HG02981 (cell line): ENCODE measurements around the gene SELENOW.
"Not testable (repeated sequence)": the region's sequence is repeated elsewhere in the genome, so short reads cannot be mapped to it uniquely, and the experiment has no call there.

Source experiments
- ATAC-seq: cut with Tn5 transposase; IDR thresholded peaks from one replicate; pipeline ENCODE4 v1.9.1; 2021; ENCODE audit warnings: mild to moderate bottlenecking, moderate library complexity; ENCODE audit not compliant: unreplicated experiment

SELENOW gene

DNA sequence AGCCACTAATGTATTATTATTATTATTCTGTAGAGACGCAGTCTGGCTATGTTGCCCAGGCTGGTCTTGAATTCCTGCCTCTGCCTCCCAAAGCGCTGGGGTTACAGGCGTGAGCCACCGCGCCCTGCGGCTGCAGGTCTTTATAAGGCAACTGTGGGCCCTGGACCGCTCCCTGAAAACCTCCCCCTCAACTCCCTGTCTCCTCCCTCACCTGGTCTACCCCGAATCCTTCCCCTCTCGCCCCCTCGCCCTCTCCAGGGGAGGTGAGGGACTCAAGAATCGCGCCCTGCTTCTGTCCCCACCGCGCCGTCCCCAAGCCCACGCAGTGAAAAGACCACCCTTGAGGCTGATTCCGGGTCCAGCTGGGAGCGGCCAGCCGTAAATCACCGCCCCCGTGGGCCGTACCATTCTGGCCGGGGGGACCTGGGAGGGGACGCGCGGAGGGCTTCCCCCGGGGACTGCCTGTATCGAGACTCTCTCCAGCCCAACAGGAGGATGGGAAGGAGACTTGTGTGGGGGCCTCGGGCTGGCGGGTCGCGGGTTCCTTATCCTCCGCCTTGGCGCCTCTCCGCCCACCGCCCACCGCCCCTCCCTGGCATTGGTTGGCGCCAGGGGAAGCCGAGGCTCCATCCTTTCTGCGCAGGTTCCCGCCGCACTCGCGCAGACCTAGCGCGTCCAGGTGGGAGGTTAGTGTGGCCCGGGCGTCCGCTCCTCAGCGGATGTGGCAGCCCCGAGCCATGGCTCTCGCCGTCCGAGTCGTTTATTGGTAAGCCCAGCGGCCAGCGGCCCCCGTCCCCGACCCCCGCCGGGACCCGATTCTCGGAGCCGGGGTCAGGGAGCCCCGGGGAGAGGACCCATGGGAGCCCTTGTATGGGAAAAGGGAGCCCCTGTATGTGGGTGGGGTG lies at the start of gene SELENOW:
SELENOW (plus strand) TSS at position 655 of the 905 bp plus-strand sequence; CDS start at position 738, 83 bp downstream.
- peak; percentile 72 for ATAC-seq

DNA sequence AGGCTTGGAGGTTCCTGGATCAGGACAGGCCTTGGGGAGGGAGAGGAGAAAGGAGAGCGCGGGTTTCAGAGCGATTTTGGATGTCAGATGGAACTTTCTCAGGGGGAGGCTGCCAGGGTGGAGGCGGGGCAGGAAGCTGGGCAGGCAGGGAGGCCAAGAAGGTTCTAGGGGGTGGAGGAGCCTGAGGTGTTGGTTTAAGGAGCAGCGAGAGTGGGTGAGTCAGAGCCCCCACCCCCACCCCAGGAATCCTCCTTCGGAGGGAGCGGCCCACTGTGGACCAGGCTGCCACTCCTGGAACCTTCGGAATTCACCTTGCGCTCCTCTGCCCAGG lies 49.1 kb upstream of the SELENOW start:
- no peak for ATAC-seq

DNA sequence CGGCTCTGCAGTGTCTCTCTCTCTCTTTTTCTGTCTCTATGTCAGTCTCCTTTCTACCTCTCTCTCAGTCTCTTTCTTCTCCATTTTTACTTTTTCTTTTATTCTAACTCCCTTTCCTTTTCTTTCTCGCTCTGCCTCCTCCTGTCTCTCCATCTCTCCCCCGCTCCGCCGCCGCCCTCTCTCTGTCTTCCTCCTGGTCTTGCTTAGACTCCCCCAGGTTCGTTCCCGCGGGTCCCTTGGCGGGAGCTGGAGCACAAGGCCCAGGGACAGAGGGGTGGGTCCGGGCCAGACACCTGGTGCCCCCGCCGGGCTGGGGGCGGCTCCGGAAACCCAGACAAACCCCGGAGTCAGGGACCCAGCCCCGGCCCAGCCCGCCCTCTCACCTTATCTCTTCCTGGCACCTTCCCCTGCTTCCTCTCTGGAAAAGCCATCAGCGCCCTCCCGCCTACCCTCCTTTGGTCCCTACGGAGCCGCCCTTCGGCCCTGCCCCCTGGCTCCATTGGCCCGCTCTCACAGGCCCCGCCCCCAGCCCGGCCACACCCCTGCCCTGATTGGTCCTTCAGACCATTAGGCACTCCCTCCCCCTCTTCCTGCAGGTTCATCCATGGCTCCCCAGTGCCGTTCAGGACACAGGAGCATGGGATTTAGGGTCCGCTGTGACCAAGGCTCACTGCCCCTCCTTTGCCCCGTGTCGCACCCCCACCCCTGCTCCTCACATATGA lies 48.5 kb upstream of the SELENOW start:
- ATAC-seq: no peak

DNA sequence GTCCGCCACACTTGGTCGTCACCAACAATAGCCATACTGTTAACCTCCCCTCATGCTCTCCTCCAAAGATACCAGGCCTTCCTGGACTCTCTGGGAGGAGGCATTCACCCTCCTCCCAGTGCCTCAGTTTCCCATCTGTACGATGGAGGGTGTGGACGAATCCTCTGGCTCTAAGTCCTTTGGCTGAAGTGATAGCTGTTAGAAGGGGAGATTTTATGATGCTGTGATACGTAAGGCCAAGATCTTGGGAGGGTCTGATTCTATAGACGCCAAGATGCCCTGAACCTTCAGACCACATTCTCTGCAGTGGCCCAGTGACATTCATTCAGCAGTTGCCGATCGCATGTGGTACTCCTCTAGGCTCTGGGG lies 48.0 kb upstream of the SELENOW start:
- no peak for ATAC-seq

DNA sequence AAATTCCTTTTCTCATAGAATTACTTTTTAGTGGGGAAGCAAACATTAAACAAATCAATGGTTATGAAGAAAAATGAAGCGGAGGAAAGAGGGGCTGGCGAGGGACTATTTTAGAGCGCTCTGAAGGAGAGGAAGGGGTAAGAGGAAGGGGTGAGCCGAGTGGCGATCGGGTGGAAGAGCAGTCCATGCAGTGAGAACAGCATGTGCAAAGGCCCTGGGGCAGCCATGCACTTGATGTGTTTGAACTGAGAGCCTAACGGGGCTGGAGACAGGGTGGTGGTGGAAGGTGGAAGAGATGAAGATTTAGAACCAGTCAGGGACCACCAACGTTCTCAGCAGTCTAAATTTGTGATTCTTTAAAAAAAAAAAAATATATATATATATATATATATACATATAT lies 47.6 kb upstream of the SELENOW start:
- ATAC-seq: no peak

DNA sequence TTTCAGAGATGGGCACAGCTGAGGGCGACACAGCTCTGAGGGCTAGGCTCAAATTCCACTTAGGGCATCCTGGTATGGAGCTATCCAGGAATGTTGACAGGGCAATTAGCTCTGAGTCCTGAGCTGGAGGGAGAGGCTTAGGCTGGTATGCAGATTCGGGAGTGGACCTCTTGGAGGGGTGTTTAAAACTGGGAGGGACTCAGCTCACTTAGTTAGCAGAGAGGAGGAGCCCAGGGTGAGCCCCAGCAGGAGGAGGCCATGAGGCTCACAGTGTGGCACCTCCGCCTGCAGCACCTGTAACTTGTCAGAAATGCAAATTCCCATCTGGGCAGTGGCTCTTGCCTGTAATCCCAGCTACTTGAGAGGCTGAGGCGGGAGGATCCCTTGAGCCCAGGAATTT lies 43.4 kb upstream of the SELENOW start:
- ATAC-seq: no peak

DNA sequence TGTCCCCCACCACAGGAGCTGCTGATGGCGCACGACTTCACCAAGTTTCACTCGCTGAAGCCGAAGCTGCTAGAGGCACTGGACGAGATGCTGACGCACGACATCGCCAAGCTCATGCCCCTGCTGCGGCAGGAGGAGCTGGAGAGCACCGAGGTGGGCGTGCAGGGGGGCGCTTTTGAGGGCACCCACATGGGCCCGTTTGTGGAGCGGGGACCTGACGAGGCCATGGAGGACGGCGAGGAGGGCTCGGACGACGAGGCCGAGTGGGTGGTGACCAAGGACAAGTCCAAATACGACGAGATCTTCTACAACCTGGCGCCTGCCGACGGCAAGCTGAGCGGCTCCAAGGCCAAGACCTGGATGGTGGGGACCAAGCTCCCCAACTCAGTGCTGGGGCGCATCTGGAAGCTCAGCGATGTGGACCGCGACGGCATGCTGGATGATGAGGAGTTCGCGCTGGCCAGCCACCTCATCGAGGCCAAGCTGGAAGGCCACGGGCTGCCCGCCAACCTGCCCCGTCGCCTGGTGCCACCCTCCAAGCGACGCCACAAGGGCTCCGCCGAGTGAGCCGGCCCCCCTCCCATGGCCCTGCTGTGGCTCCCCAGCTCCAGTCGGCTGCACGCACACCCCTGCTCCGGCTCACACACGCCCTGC lies 37.5 kb upstream of the SELENOW start:
- ATAC-seq: no peak

DNA sequence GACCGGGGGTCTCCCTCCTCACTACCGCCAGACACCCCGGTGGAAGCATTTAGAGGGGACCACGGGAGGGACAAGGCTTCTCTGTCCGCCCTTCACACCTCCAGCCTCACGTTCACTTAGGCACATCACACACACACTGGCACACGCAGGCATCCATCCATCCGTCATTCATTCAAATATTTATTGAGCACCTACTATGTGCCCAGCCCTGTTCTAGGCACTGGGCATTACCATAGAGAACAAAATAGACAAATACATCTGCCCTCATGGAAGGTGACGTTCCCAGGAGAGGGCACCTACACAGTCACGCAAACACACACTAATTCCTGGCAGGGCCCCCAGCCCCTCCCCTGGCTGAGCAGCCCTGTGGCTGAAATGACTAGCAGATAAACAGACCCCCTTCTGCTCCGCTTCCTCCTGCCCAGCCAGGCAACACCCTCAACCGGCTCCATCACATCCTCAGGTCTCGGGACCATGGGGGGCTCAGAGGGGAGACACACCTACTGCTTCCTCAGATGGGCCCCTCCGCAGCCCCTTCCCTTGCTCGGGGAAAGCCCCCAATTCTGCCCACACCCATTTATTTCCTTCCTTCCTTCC lies 36.9 kb upstream of the SELENOW start:
- no peak for ATAC-seq

DNA sequence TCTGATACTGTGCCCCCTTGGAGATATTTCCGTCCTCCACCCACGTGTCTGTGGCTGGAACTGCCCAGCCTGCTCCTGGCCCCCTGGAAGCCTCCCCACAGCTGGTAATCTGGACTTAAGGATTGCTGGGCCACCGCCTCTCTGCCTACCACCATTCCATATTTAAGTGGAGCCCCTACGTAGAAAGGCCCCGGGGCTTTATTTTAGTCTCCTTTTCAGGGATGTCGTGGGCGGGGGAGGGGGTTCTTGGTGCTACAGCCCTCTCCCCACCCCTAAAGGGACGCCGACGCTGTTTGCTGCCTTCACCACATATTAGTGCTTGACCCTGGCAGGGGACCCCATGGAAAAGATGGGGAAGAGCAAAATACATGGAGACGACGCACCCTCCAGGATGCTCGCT lies 35.9 kb upstream of the SELENOW start:
- no peak for ATAC-seq

DNA sequence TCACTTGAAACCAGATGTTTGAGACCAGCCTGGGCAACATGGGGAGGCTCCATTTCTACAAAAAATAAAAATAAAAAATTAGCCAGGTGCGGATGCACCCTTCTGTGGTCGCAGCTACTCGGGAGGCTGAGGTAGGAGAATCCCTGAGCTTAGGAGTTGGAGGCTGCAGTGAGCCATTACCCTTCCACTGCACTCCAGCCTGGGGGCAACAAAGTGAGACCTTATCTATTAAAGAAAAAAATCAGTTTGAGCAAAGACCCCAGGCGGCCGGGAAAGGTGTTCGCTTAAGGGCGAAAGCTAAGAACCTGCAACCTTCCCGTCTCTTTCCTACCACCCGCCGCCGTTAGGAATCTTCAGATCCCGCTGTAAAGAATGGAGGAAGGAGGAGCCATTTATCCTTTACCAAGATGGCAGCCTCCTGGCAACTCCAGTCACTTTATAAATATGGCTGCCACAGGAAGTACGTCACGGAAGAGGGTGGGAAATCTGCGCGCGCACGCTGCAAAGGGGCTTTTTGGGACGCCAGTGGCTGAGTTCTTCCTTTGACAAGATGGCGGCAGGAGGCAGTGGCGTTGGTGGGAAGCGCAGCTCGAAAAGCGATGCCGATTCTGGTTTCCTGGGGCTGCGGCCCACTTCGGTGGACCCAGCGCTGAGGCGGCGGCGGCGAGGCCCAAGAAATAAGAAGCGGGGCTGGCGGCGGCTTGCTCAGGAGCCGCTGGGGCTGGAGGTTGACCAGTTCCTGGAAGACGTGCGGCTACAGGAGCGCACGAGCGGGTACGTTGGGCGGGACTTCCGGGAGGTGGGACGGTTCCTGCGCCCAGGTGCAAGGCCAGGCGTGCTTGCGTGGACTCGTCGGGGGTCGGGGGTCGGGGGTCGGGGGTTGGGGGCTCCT lies 33.2 kb upstream of the SELENOW start, which contains the start of gene NOP53:
NOP53 (plus strand) TSS at position 537 of the 892 bp plus-strand sequence; CDS start at position 551, 14 bp downstream.
- ATAC-seq: peak; percentile 66

DNA sequence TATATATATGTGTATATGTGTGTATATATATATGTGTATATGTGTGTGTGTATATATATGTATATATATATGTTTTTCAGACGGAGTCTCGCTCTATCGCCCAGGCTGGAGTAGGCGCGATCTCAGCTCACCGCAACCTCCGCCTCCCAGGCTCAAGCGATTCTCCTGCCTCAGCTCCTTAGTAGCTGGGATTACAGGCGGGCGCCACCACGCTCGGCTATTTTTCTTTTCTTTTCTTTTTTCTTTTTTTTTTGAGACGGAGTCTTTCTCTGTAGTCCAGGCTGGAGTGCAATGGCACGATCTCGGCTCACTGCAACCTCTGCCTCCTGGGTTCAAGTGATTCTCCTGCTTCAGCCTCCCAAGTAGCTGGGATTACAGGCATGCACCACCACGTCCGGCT lies 32.4 kb upstream of the SELENOW start:
- not testable (repeated sequence) for ATAC-seq

DNA sequence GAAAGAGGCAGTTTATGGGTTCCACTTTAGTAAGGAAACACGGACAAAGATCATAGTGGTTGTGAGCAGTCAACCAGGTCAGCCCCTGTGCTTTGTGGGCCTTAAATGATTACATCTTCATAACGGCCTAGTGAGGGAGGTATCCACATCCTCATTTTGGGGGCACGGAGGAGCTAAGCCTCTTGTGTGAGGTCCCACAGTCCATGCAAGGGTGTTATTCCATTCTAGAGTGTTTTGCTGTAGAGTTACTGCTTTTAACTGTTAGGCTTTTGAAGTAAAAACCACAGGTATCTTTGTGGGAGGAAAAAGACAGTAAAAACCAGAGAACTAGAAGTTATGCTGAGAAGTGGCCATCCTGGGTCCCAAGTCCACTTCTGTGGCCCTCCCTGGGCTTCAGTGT lies 29.2 kb upstream of the SELENOW start:
- no peak for ATAC-seq

DNA sequence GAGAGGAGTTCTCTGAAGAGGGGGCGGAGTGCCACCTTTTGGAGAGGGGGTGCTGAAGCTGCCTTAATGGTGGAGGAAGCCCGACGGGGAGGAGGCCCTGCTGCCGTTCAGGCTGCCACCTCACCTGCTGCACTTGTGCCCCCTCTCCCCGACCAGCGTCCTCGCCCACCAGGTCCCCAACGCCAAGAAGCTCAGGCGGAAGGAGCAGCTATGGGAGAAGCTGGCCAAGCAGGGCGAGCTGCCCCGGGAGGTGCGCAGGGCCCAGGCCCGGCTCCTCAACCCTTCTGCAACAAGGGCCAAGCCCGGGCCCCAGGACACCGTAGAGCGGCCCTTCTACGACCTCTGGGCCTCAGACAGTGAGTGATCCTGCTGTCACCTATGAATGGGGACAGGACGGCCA lies 27.8 kb upstream of the SELENOW start:
- no peak for ATAC-seq

DNA sequence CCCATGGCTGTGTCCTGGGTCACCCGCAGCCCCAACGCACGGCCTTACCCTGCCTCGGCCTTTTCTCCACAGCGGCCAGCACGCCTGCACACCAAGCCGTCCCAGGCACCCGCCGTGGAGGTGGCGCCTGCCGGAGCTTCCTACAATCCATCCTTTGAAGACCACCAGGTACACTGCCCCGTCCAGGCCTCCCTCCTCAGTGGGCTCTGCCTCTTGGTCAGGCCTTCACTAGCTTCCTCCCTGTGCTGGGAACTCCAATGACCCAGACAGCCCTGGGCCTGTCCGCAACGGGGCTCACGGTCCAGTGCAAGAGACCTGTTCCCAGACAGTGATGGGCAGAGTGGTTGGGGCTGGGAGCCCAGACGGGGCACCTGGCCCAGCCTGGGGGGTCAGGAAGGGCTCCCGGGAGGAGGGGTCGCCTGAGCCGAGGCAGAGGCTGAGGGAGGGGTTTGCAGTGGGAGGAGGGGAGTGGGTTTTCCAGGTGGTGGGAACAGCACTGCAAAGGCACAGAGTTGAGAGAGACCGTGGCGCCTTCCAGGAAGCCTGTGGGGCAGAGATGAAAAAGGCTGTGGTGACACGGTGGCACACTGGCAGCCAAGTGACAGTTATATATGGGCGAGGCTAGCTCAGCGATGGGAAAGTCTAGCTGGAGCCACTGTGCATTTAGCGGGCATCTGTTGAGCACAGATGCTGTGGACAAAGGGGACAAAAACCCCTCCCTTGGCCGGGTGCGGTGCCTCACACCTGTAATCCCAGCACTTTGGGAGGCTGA lies 25.9 kb upstream of the SELENOW start:
- no peak for ATAC-seq

DNA sequence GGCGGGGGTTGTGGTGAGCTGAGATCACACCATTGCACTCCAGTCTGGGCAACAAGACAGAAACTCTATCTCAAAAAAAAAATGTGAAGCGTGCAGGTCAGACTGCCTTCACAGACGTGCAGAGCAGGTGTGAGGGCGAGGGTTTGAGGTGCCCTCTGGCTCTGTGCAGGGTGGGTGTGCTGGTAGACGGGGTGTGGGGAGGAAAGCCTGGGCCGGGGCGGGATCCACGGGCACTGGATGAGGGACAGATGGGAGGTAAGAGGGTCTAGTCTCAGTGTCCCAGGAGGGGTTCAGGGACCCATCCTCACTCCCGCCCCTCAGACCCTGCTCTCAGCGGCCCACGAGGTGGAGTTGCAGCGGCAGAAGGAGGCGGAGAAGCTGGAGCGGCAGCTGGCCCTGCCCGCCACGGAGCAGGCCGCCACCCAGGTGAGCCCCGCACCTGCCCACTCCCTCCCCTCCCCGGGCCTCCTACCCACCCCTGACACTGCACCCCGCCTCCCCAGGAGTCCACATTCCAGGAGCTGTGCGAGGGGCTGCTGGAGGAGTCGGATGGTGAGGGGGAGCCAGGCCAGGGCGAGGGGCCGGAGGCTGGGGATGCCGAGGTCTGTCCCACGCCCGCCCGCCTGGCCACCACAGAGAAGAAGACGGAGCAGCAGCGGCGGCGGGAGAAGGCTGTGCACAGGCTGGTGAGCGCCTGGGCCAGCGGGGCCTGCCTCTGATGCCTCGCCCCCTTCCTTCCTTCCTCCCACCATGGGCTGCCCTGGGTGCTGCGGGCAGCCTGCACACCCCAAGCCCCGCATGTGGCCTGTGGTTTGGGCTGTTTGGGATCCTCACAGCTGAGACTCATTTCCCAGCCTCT lies 24.1 kb upstream of the SELENOW start:
- no peak for ATAC-seq

DNA sequence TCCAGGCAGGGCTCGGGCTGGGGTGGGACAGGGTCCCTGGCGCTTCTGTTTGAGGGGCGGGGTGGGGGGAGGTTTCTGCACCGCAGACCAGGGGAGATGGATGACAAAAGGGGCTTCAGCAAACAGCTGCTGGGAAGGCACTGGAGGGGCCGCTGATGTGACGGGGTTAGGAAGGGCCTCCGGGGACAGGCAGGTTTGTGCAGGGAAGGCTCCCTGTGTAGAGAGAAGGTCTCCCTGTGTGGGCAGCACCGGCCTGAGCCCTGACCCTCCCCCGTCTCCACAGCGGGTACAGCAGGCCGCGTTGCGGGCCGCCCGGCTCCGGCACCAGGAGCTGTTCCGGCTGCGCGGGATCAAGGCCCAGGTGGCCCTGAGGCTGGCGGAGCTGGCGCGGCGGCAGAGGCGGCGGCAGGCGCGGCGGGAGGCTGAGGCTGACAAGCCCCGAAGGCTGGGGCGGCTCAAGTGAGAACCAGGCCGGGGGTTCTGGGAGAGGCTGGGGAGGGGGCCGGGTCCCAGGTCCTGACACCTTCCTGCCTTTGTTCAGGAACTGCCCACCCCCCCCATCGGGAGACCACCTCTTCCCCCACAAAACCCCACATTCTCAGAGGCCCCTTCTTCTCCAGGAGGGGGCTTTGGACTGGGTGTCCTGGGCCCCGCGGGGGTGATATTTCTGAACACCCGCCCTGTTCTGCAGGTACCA lies 23.3 kb upstream of the SELENOW start:
- ATAC-seq: no peak

DNA sequence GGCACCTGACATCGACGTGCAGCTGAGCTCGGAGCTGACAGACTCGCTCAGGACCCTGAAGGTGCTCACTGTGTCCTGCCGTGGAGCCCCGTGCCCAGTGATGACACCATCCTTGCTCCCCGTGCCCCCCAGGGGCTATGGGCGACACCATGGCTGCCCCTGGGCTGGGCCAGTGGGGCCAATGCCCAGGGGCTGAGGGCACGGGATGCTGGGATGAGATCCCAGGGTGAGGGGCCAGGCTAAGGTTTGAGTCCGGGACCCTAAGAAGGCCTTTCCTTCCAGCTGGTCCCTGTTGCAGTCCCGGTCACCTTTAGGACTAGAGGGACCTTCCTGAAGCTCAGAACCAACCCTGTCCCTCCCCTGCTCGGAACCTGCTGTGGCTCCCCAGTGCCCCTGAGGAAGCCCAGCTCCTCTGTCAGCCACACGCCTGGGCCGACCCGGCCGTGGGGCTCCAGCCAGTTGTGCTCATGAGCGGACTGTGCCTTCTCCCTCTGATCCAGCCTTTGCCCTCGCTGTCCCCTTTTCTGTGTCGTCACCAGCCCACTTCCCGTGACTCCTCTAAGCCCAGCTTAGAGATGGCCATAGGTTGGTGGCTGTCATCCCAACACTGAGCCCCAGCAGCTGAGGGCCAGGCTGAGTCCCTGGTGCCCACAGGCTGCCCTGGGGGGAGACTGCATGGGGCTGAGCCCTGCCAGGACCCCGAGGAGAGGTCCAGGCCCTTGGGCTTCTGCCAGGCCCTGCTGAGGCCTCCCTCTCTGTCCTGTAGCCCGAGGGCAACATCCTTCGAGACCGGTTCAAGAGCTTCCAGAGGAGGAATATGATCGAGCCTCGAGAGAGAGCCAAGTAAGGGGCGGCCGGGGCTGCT lies 22.5 kb upstream of the SELENOW start:
- ATAC-seq: no peak
